ENCODE measurements around the gene AUTS2.

AUTS2 gene

DNA sequence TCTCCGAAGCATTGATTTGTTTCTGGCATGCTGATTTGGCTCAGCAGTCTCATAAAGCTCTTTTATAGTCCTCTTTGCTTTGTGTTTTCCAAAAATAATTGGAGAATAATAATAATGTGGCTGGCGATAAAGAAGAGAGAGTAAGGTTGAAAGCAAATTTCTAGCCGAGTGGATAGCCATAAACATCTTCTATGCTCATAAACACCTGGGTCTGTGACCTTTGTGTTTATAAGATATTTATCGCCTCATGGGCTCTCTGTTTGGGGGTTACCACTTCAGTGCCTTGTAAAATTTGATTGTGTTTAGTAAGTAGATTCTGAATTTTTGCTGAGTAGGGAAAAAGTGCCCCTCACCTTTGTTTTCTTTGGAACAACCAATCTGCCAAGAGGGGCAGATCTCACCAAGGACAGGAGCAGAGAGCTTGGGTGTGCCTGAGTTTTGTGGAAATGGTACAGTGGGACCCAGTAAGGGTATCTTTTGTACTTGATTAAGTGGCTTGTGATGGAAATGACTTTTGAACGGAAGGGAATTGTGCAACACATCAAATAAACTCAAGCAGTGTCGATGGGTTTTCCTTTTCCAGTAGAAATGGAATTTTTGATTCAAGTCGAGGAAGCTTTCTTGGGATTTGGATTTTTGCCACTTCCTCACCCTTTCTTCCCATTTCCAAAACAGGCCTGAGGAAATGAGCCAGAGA is 220.5 kb downstream of the AUTS2 start:
- no peak for DNase-seq (ENCODE audit: low read depth)

- no peak for DNase-seq (ENCODE audit: low read depth)
Observed at GRCh38 chr7:69819333-69819705, 221.0 kb downstream of the AUTS2 start.

GRCh38 chr7:69820479-69821192 is 222.4 kb downstream of the AUTS2 start:
- no peak for DNase-seq (ENCODE audit: low read depth)

DNA sequence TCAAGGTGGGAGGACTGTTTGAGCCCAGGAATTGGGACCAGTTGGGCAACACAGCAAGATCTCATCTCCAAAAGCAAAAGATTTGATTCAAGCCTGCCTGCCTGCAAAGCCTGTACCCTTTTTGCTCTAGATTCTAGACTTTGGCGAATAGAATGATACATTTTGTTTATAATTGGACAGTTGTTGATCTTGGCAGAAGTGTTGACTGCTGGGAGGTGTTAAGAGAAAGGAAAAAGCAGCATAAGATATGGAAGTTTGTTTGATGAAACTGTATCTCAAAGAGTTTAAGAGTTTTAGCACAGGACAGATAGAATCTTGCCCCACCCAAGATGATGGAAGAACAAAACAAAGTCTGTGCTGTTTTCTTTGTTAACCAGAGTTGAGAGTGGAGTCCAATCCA is 224.1 kb downstream of the AUTS2 start:
- no peak for DNase-seq (ENCODE audit: low read depth)

DNA sequence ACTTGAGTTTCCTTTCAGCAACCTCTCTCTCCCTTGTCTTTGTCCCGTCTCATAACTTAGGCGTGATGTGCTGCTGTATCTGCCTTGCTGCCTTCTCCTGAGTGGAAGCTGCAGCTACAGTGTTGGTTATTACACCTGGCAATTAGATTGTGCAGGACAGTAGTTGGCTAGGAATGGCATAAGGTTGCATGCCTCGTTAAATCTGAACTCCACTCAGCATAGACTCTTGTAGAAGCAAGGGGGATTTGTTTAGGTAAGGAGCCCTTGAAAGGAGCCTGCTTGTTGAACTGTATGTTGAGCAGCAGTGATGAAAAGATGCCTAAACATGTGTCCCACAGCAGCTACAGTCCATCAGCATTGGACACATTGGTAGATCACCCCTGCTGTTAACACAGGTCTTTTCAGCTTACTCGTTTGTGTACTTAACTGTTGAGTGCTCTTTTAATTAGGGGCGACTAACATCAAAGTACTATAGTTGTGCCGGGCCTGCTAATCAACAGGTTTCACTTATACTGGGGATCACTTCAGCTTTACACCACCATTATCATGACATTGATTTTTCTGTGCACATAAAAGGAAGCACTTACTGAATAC is 225.0 kb downstream of the AUTS2 start:
- no peak for DNase-seq (ENCODE audit: low read depth)

- DNase-seq (ENCODE audit: low read depth), result no peak
Observed at GRCh38 chr7:69825113-69825972, 227.1 kb downstream of the AUTS2 start.

DNA sequence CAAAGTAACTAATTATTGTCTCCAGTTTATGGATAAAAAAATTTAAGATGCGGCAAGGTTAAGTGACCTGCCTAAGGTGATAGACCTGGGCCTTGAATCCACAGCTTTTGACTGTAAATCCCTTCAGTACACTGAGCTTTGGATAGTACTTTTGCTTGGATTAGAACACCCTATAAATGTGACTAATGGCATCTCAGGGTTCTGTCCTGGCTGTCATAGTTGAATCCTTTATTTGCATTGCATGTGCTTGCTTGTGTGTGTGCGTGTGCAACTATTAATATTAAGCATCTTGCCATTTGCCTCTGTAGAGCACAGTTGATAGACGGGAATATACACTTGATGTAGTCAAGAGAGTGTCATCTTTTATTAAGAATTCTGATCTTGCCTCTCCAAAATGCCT is 228.0 kb downstream of the AUTS2 start:
- no peak for DNase-seq (ENCODE audit: low read depth)

DNA sequence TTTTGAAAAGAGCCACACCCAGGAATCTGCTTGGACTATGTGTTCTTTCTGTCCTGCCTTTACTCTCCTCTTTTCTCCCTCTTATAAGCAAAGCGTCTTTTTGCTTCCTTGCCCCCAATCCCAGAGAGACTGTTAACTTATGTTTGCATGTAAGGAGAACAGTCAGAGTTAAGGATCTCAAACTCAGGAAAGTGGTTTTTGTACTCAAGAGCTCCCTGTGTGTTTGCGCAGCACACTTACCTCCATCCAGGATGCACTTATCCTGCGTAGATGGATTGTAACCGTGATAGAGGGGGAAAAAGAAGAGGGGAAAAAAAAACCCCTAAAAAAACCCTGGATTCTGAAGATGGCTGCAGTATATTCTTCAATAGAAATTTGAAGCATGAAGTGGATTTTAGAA is 228.9 kb downstream of the AUTS2 start:
- no peak for DNase-seq (ENCODE audit: low read depth)

DNA sequence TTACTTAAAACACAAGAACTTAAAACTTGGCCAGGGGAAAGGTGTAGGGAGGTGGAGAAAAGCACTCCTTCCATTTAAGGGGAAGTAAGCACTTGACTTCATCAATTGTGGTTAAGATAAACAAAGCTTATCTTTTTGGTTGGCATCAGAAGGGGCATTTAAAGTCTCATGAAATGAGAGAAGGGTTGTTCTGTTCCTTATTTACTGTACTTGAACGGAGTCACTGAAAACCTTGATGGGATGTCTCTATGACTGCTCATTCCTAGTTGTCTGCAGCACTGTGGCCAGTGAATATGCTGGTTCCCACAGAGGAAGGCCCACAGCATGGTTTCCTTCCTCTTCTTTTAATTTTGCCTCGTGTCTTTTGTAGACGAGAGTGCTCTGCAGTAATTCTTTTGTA is 229.3 kb downstream of the AUTS2 start:
- no peak for DNase-seq (ENCODE audit: low read depth)

DNA sequence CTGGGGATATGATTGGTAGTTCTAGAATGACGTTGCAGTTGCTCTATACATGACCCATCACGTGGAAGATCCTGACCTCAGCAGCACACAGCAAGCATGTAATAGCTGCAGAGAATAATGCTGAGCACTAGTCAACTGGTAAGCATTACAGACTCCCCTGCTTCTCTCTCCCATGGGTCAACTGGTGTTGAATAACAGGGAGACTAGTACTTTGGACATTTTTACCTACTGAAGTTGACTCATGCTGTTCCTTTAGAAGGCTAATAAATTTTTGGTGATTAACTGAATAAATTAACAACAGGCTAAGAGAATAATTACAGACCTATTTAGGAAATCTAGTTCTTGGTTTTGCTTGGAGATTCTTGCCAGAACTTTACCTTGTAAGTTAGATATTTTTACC is 234.1 kb downstream of the AUTS2 start:
- DNase-seq (ENCODE audit: low read depth), result no peak

DNA sequence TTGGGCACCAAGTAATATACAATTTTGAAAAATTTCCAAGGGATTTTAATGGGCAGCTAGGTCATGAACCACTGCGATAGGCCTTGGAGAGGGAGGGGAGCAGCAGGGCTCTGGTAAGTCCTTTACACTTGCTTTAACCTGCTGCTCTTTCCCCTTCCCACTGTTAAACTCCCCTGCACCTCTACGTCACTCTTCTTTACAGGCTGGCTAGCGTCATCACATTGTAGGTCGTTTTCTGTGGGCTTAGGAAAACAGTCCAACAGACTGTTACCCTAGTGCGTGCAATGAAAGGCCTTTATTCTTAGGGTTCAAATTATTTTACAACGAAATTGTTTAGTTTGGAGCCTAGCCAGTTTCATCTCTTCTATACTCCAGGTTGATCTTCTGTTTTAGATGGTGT is 235.7 kb downstream of the AUTS2 start:
- no peak for DNase-seq (ENCODE audit: low read depth)

GRCh38 chr7:69836702-69837101 is 238.4 kb downstream of the AUTS2 start:
- no peak for DNase-seq (ENCODE audit: low read depth)

GRCh38 chr7:69837387-69838068 is 239.3 kb downstream of the AUTS2 start:
- DNase-seq (ENCODE audit: low read depth), result no peak

GRCh38 chr7:69839782-69840181 is 241.5 kb downstream of the AUTS2 start:
- no peak for DNase-seq (ENCODE audit: low read depth)

GRCh38 chr7:69840248-69840647 is 242.0 kb downstream of the AUTS2 start:
- DNase-seq (ENCODE audit: low read depth), result no peak

- DNase-seq (ENCODE audit: low read depth), result no peak
Observed at GRCh38 chr7:69843653-69844052, 245.4 kb downstream of the AUTS2 start.

DNA sequence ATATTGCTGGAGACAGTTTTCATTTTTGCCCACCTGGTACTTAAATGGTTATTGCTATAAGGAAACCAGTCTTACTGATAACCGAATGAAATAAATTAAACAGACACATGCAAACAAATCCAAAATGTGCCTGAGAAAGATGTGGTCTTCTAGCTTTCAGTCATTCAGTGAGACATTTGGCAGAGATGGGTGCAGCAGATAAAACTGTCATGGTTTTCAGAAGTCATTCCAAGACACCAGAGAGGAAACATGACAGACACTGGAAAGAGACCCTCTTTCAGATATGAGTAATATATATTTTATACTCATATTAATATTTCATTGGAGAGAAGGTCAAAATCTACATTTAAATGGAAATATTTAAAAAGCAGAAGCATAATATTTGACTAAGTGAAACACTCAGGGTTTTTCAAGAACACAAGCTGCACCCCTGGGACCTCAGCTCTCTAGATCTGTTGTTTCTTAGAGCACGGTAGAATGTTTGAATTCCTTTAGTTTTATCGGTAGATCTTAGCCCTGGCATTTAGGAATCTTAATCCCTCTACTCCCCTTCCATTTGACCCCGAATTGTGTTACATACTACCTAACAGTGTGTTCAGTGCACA is 246.1 kb downstream of the AUTS2 start:
- no peak for DNase-seq (ENCODE audit: low read depth)

GRCh38 chr7:69845721-69846495 is 247.6 kb downstream of the AUTS2 start:
- no peak for DNase-seq (ENCODE audit: low read depth)

GRCh38 chr7:69847921-69848612 is 249.8 kb downstream of the AUTS2 start:
- no peak for DNase-seq (ENCODE audit: low read depth)

- DNase-seq (ENCODE audit: low read depth), result no peak
Observed at GRCh38 chr7:69849268-69849667, 251.0 kb downstream of the AUTS2 start.

Measured in GM04504 (cell line).